Duodenal mucosa (tissue), 2 donors: ENCODE data around the gene LRP1.

ENCODE experiments used
- H3K27ac ChIP-seq: one replicate; pipeline ENCODE4 v1.7.0; 2013; ENCODE audit warnings: low read depth, low read length
- H3K27me3 ChIP-seq, 2 donors: one replicate each; pipeline ENCODE4 v1.7.0; 2013; ENCODE audit warnings: low read length in 2 of 2, control low read depth in 1 of 2; ENCODE audit not compliant: insufficient read depth in 2 of 2, control insufficient read depth in 1 of 2
- H3K36me3 ChIP-seq, 2 donors: one replicate each; pipeline ENCODE4 v1.7.0; 2013; ENCODE audit warnings: low read length in 2 of 2, control low read depth in 1 of 2; ENCODE audit not compliant: insufficient read depth in 2 of 2, control insufficient read depth in 1 of 2
- H3K4me1 ChIP-seq, 2 donors: one replicate each; pipeline ENCODE4 v1.7.0; 2013; ENCODE audit warnings: low read length in 2 of 2, control low read depth in 1 of 2; ENCODE audit not compliant: insufficient read depth in 2 of 2, control insufficient read depth in 1 of 2
- H3K4me3 ChIP-seq, 2 donors: one replicate each; pipeline ENCODE4 v1.7.0; 2013; ENCODE audit warnings: low read length in 2 of 2, low read depth in 1 of 2
- H3K9ac ChIP-seq, 2 donors: one replicate each; pipeline ENCODE4 v1.7.0; 2013; ENCODE audit warnings: low read length in 2 of 2, low read depth in 1 of 2
- H3K9me3 ChIP-seq, 2 donors: one replicate each; pipeline ENCODE4 v1.7.0; 2013; ENCODE audit warnings: low read length in 2 of 2, control low read depth in 1 of 2; ENCODE audit not compliant: control insufficient read depth in 1 of 2

Gene LRP1

DNA sequence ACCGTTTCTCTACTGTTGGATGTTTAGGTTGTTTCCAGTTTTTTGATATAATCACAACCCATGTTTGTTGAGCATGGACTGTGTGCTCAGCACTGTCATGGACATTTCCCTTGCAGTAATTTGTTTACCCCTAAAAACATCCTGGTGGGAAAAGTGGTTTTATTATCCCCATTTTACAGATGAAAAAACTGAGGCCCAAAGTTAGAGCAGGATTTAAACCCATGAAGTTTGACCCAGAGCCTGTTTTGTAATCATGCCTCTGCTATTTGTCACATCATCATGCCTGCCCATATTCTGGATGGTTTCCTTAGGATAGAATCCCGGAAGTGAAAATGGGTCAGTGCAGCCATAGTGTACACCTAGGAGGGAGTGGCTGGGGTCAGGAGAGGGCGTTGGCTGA lies 36.2 kb downstream of the LRP1 start:
- Histone ChIP-seq H3K9ac (no peak overlapping the region), H3K27me3 (no peaks in the 10 kb centered on the region), H3K4me1 (no peaks in the 10 kb centered on the region), H3K9me3 (no peaks in the 10 kb centered on the region), H3K27ac (no peak overlapping the region), H3K4me3 (no peak overlapping the region), H3K36me3 (peaks cover 69 to 87% of the 10 kb centered on the region in 2 donors)

DNA sequence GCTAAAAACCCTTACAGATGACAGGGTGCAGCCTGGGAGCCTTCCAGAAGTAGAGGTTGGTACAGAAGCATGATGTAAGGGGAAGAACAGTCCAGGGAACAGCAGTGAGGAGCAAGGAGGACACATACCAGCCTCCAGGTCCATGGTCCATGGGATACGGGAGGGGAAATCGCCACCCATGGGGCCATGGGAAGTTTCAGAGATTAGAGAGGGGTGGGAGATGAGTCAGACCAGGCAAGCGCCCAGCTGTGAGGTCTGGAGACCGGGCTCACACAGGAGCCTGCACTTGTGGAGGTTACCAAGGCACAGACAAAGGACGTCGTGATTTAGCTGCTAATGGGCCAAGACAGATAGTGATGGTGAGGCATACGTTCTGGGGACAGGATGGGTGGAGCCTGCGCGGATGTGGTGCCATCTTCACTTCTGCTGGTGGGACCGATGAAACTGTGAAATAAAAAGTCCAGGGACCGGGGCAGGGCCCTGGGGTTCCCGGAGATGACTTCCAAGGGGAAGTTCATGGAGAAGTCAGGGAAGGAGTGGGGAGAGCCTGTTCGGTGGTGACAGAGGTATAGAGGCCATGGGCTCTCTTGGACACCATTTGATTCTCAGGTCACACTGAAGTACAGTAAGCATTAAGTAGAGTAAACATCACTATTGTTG lies 36.8 kb downstream of the LRP1 start:
- Histone ChIP-seq H3K9ac (no peak overlapping the region), H3K36me3 (peaks cover 65 to 87% of the 10 kb centered on the region in 2 donors)

DNA sequence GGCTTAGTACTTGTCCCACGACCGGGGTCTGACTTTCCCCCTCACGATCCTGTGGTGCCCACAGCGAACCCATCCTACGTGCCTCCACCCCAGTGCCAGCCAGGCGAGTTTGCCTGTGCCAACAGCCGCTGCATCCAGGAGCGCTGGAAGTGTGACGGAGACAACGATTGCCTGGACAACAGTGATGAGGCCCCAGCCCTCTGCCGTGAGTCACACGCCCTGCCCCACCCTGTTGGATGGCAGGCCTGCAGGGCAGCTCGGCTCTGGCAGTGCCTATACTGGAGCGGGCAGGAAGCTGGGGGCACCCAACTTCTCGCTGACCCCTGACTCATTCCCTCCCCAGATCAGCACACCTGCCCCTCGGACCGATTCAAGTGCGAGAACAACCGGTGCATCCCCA lies 37.5 kb downstream of the LRP1 start:
- no peak overlapping the region for H3K27ac ChIP-seq
- H3K9me3 ChIP-seq, result no peaks in the 10 kb centered on the region
- peaks cover 59 to 84% of the 10 kb centered on the region in 2 donors for H3K36me3 ChIP-seq
- no peaks in the 10 kb centered on the region for H3K27me3 ChIP-seq
- H3K9ac ChIP-seq, result no peak overlapping the region
- no peaks in the 10 kb centered on the region for H3K4me1 ChIP-seq
- no peak overlapping the region for H3K4me3 ChIP-seq

More for the DNA sequence above, 36.8 kb downstream of the LRP1 start:
- Histone ChIP-seq H3K27me3 (no peaks in the 10 kb centered on the region), H3K27ac (no peak overlapping the region), H3K4me1 (no peaks in the 10 kb centered on the region), H3K4me3 (no peak overlapping the region), H3K9me3 (no peaks in the 10 kb centered on the region)

DNA sequence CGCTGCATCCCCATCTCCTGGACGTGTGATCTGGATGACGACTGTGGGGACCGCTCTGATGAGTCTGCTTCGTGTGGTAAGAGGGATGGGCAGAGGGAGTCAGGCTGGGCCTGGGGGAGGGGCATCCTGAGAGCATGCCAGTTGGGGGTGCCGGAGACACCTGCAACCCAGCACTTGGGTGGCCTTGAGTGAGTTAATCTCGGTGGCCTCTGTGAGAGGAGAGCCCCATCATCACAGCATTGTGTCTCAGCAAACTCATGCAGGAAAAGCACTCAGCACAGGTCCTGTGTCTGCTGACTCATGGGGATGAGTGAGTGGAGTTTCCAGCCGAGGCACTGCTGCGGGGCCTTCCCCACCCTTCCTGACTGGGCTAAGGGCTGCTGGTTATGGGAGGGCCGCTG lies 38.7 kb downstream of the LRP1 start:
- H3K4me1 ChIP-seq, result no peaks in the 10 kb centered on the region
- no peak overlapping the region for H3K27ac ChIP-seq
- no peak overlapping the region for H3K9ac ChIP-seq
- peaks cover 46 to 72% of the 10 kb centered on the region in 2 donors for H3K36me3 ChIP-seq
- no peaks in the 10 kb centered on the region for H3K27me3 ChIP-seq
- no peak overlapping the region for H3K4me3 ChIP-seq
- no peaks in the 10 kb centered on the region for H3K9me3 ChIP-seq

DNA sequence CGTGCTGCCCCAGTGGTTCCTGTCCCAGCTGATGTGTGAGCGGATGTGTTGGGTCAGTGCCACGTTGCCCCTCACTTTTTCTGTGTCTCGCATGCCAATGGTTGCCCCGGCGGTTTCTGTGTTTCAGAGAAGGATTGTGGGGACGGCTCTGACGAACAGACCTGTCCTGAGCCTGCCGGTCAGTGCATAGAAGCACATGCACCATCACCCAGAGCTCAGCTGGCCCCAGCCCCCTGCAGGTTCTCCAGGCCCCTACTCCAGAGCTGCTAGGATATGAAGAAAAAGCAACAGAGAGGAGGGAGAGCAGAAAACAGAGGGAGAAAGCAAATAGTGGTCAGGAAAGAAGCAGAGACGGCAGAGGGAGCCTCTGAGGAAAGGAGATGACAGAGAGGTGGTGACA lies 39.8 kb downstream of the LRP1 start:
- Histone ChIP-seq H3K36me3 (peaks cover 43 to 70% of the 10 kb centered on the region in 2 donors), H3K9me3 (no peaks in the 10 kb centered on the region), H3K9ac (no peak overlapping the region)

DNA sequence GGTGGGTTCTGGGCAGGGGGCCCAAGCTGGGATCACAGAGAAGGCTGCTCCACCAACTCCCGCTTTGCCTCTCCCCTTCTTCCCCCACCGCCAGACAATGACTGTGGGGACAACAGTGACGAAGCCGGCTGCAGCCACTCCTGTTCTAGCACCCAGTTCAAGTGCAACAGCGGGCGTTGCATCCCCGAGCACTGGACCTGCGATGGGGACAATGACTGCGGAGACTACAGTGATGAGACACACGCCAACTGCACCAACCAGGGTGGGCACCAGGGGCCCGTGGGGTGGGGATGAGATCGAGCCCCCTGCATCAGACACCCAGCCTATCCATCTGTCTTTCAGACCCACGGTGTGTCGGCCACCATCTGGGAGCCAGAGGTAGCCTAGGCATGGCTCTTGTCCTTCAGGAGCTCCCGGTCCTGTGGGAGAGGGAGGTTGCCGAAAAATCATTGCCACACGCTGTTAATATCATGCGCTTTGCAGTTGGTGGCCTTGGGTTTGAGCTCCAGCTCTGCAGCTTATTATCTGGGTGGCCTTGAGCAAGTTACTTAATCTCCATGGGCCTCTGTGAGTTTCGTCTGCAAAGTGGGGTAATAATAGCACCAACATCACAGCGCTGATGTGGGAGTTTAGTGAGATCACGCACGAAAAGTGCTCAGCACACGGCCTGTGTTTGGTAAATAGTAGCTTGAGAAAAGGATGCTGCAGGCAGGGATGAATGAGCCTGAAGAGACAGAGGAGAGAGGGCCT lies 40.9 kb downstream of the LRP1 start:
- Histone ChIP-seq H3K27ac (no peak overlapping the region), H3K9me3 (no peaks in the 10 kb centered on the region), H3K36me3 (peaks cover 51 to 79% of the 10 kb centered on the region in 2 donors), H3K4me1 (no peaks in the 10 kb centered on the region), H3K4me3 (no peak overlapping the region), H3K27me3 (no peaks in the 10 kb centered on the region), H3K9ac (no peak overlapping the region)

More for the DNA sequence above, 39.8 kb downstream of the LRP1 start:
- H3K27ac ChIP-seq, result no peak overlapping the region
- H3K4me1 ChIP-seq, result no peaks in the 10 kb centered on the region
- H3K4me3 ChIP-seq, result no peak overlapping the region
- no peaks in the 10 kb centered on the region for H3K27me3 ChIP-seq

DNA sequence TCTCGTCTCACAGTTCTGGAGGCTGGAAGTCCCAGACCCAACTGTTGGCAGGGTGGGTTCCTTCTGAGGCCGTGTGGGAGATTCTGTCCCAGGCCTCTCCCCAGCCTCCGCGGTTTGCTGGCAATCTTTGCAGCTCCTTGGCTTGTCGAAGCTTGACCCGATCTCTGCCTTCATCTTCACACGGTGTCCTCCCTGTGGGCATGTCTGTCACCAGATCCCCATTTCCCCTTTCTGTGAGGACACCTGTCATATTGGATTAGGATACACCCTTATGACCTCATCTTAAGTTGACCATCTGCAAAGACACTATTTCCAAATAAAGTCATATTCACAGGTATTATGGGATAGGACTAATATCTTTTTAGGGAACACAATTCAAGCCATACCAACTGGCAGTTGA lies 41.7 kb downstream of the LRP1 start:
- peaks cover 45 to 78% of the 10 kb centered on the region in 2 donors for H3K36me3 ChIP-seq
- no peaks in the 10 kb centered on the region for H3K27me3 ChIP-seq
- H3K9ac ChIP-seq, result no peak overlapping the region
- no peaks in the 10 kb centered on the region for H3K4me1 ChIP-seq
- no peak overlapping the region for H3K4me3 ChIP-seq
- H3K27ac ChIP-seq, result no peak overlapping the region
- H3K9me3 ChIP-seq, result no peaks in the 10 kb centered on the region

DNA sequence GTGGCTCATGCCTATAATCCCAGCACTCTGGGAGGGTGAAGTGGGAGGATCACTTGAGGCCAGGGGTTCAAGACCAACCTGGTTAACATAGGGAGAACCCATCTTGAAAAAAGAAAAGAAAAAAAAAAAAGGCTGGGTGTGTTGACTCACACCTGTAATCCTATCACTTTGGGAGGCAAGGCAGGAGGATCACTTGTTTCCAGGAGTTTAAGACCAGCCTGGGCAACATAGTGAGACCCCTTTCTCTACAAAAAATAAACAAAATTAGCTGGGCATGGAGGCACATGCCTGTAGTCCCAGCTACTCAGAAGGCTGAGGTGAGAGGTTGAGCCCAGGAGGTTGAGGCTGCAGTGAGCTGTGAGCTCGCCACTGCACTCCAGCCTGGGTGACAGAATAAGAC lies 42.1 kb downstream of the LRP1 start:
- no peak overlapping the region for H3K9ac ChIP-seq
- H3K4me1 ChIP-seq, result no peaks in the 10 kb centered on the region
- no peaks in the 10 kb centered on the region for H3K9me3 ChIP-seq
- H3K36me3 ChIP-seq, result peaks cover 45 to 78% of the 10 kb centered on the region in 2 donors
- H3K4me3 ChIP-seq, result no peak overlapping the region
- H3K27ac ChIP-seq, result no peak overlapping the region
- no peaks in the 10 kb centered on the region for H3K27me3 ChIP-seq

DNA sequence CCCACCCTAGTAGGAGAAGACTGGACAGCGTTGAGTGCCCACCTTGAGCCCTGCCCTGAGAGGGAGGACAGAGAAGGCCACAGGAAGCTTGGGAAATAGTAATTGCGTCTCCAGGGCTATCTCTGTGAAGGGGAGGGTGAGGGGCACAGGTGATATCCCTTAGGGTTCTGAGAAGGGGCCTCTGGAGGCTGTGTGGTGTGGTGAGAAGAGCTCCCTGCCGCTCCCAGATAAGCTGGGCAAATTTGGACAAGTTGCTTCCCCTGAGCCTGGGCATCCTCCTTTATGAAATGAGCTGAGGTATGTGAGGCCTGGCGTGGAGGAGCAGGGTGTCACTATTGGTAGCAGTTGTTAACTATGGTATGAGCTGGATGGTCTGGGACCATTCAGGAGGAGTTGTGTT lies 42.6 kb downstream of the LRP1 start:
- peaks cover 42 to 81% of the 10 kb centered on the region in 2 donors for H3K36me3 ChIP-seq

DNA sequence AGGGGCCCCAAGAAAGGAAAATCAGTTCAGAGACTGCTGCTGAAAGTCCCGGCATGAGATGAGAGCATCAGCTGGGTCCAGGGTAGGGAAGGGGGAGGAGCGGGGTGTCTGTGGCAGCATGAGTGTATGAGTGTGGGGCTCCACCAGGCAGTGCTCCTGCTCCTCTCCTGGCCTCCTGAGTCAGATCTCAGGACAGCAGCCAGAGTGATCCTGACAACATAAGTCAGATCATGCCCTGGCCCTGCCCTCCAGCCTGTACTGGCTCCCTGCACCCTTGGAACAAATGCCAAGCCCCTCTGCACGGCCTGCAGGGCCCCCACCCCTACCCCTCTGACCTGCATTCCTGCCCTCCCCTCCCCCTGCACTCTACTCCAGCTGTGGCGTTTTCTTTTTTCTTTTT lies 43.4 kb downstream of the LRP1 start:
- Histone ChIP-seq H3K27ac (no peak overlapping the region), H3K36me3 (peaks cover 45 to 81% of the 10 kb centered on the region in 2 donors), H3K4me1 (no peaks in the 10 kb centered on the region), H3K9ac (no peak overlapping the region), H3K9me3 (no peaks in the 10 kb centered on the region), H3K27me3 (no peaks in the 10 kb centered on the region), H3K4me3 (no peak overlapping the region)

More for the DNA sequence above, 42.6 kb downstream of the LRP1 start:
- H3K9me3 ChIP-seq, result no peaks in the 10 kb centered on the region
- no peaks in the 10 kb centered on the region for H3K27me3 ChIP-seq
- H3K27ac ChIP-seq, result no peak overlapping the region
- no peaks in the 10 kb centered on the region for H3K4me1 ChIP-seq
- no peak overlapping the region for H3K4me3 ChIP-seq
- no peak overlapping the region for H3K9ac ChIP-seq
